Right kidney (tissue), 1 donor: ENCODE data around the gene KCNH3.
"Not testable (repeated sequence)": the region's sequence is repeated elsewhere in the genome, so short reads cannot be mapped to it uniquely, and the experiment has no call there.

Experiments
- DNase-seq: peaks from one replicate; pipeline ENCODE4 v3.0.0-alpha.2; 2016

The KCNH3 gene

DNA sequence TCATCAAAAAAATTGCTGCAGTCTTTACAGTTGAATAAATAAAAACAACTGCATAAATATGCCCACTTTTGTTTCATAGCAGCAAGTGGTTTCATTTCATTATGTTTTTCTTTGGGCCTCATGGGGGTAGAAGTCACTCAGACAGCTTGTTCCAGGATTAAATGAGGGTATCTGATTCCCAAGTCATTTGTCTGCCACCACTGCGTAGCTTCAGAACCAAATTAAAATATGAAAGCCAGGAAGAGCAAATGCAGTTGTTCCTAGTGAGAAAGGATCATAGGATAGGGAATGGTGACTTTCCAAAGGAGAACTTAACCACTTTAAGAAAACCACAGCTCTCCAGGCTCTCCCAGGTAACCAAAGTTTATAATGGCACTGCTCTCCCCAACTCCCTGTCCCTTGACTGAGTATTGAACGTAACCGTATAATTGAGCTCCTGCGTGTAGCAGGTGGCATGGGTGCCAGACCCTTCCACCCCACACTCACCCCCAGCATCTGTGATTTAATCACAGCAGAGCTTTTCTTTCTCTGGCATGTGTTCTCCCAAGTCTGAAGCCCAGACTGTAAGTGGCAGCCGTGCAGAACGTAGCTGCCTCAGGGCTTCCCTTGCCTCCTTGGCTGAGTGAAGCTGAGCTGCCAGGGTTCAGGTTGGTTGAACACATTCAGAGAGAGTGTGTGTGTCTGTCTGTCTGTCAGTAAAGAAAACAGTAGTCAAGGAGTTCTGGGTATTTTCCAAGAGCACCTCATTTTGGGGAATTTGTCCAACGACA lies 11.3 kb upstream of the KCNH3 start:
- DNase-seq: peak; percentile 47

- DNase-seq: no peak
These were observed 9.4 kb upstream of the KCNH3 start for GRCh38 chr12:49529414-49529813.

GRCh38 chr12:49531745-49532144 lies 7.1 kb upstream of the KCNH3 start:
- DNase-seq: no peak

- no peak for DNase-seq
These were observed 5.5 kb upstream of the KCNH3 start for GRCh38 chr12:49533331-49533730.

DNA sequence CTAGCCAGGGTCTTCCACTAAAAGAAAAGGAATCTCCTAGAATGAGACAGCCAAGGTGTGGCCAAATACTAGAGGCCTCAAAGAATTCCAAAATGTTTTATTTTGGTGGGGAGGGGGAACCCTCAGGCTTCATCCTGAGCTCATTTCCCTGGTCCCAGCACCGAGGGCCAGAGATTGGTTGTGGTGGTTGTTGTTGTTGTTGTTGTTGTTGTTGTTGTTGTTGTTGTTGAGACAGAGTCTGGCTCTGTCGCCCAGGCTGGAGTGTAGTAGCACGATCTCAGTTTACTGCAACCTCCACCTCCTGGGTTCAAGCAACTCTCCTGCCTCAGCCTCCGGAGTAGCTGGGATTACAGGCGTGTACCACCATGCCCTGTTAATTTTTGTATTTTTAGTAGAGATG lies 4.7 kb upstream of the KCNH3 start:
- DNase-seq: not testable (repeated sequence)

- no peak for DNase-seq
These were observed 4.0 kb upstream of the KCNH3 start for GRCh38 chr12:49534731-49535278.

- no peak for DNase-seq
These were observed 2.8 kb upstream of the KCNH3 start for GRCh38 chr12:49535921-49536525.

- no peak for DNase-seq
These were observed 2.2 kb upstream of the KCNH3 start for GRCh38 chr12:49536526-49537071.

GRCh38 chr12:49537231-49537751 lies 1.5 kb upstream of the KCNH3 start:
- DNase-seq: no peak

- DNase-seq: peak; percentile 68
These were observed 899 bp upstream of the KCNH3 start for GRCh38 chr12:49537752-49538509.

GRCh38 chr12:49539406-49540228 lies 787 bp downstream of the KCNH3 start:
- no peak for DNase-seq

GRCh38 chr12:49540229-49541139 lies 1.7 kb downstream of the KCNH3 start:
- no peak for DNase-seq

DNA sequence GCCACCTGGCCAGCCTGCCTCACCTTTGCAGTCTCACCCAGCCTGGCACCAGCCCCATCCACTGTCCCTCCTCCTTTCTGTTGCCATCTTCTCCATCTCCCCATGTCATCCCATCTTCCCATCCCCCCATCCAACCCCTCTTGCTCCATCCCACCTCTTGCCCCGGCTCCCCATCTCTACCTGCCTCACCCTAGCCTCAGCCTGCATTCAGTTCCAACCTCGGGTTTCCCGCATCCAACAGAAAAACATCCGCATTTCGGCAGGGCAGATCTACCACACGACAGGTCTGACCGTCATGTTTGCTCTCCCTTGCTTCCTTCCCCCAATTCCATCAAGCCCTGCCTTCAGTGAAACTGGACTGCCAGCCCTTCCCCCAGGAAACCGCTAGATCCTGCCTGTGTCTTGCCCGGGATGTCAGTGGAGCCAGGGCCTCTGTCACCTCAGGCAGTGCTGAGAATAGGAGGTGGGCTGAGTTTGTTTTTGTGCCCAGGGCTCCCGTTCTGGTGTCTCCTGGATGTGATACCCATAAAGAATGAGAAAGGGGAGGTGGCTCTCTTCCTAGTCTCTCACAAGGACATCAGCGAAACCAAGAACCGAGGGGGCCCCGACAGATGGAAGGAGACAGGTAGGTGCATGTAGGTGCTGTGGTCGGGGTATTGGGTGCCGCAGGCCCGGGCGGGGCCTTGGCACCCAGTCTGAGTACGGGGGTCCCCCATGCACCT lies 2.5 kb downstream of the KCNH3 start:
- DNase-seq: no peak

- no peak for DNase-seq
These were observed 3.2 kb downstream of the KCNH3 start for GRCh38 chr12:49541911-49542505.

- no peak for DNase-seq
These were observed 3.8 kb downstream of the KCNH3 start for GRCh38 chr12:49542592-49543160.

- DNase-seq: no peak
These were observed 4.5 kb downstream of the KCNH3 start for GRCh38 chr12:49543221-49543913.

GRCh38 chr12:49543914-49544815 lies 5.3 kb downstream of the KCNH3 start:
- DNase-seq: no peak
